ENCODE measurements around the gene DPYSL4. TPM values are rescaled to one million over a fixed set of nuclear protein-coding genes. Genes with fewer than 3 reads are reported as not detected.

Gene DPYSL4
- total RNA-seq, 1 donor from 2014 or later: 26.1 TPM

DNA sequence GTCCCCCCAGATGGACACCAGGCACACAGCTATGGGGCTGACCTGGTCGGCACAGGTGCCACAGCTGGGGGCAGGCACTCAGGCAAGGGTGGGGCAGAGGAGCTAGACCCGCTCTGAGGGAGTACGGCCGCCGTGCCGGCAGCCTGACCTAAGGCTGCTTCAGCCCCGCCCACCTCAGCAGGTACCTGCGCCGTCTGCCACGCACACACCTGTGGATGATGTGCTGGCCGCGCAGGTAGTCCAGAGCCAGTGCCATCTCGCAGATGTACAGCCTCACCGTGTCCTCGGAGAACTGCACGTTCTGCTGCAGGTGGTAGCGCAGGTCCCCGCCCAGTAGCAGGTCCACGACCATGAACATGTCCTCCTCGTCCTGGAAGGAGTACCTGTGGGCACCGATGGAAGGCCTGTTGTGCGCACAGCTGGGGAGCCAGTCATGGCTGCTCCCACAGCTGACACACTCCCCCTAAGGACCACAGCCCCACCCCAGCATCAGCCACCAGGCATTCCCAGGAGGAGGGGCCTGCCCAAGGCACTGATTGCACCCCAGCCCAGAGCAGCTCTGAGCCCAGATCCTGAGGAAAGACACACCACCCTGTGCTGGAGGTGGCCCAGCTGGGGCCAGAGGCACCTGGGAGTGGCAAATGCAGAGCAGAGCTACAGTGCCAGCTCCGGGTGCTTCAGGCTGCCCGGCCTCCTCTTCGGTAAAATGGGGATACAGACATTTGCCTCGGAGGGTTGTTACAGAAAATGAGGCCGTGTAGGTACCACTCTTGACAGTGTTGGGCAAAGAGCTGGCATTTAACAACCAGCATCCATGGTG, 40.0 kb downstream of the DPYSL4 start:
- H3K9me3 Mint-ChIP-seq (ENCODE audit: unreplicated experiment): no peaks in the 10 kb centered on the region
- DNase-seq (ENCODE audit: low read depth) (no peak), FAIRE-seq (no peak)
- no peak overlapping the region for H3K4me2 ChIP-seq (ENCODE audit: low read length)
- no peak overlapping the region for H3K9ac ChIP-seq (ENCODE audit: low read length)
- no peaks in the 10 kb centered on the region for H3K79me2 ChIP-seq (ENCODE audit: insufficient read depth, low read length)
- no peaks in the 10 kb centered on the region for H3K9me3 ChIP-seq (ENCODE audit: insufficient read depth, low read depth, low read length)
- peaks cover 4% of the 10 kb centered on the region for H3K36me3 Mint-ChIP-seq (ENCODE audit: low read depth, unreplicated experiment)
- no peak overlapping the region for H2AFZ ChIP-seq (ENCODE audit: low read depth, low read length)
- no peaks in the 10 kb centered on the region for H4K20me1 ChIP-seq (ENCODE audit: insufficient read depth, low read length)
- H3K27ac ChIP-seq (ENCODE audit: low read depth, low read length): no peak overlapping the region
- H3K4me3 Mint-ChIP-seq (ENCODE audit: unreplicated experiment): no peak overlapping the region
- no peak overlapping the region for H3K4me3 ChIP-seq (ENCODE audit: insufficient read depth, low read depth, low read length)
- H3K36me3 ChIP-seq (ENCODE audit: insufficient read depth, low read length): no peaks in the 10 kb centered on the region
- H3K27me3 Mint-ChIP-seq (ENCODE audit: low read depth, unreplicated experiment): peaks cover 6% of the 10 kb centered on the region
- H3K27ac Mint-ChIP-seq (ENCODE audit: unreplicated experiment): no peak overlapping the region
- no peaks in the 10 kb centered on the region for H3K27me3 ChIP-seq (ENCODE audit: insufficient read depth, low read length)
- TF ChIP-seq CTCF (IDR thresholded peaks at IDR 0.05; ENCODE audit: insufficient read depth, low read depth, low read length) (no peak), EZH2 (IDR thresholded peaks at IDR 0.05; ENCODE audit: insufficient read depth, low read length) (no peak)
- H3K4me1 Mint-ChIP-seq (ENCODE audit: low read depth, unreplicated experiment): peaks cover 2% of the 10 kb centered on the region
- H3K4me1 ChIP-seq (ENCODE audit: insufficient read depth, low read length): no peaks in the 10 kb centered on the region

- H4K20me1 ChIP-seq (ENCODE audit: insufficient read depth, low read length): no peaks in the 10 kb centered on the region
- no peak overlapping the region for H3K27ac ChIP-seq (ENCODE audit: low read depth, low read length)
- no peaks in the 10 kb centered on the region for H3K9me3 Mint-ChIP-seq (ENCODE audit: unreplicated experiment)
- H3K36me3 ChIP-seq (ENCODE audit: insufficient read depth, low read length): no peaks in the 10 kb centered on the region
- no peak overlapping the region for H2AFZ ChIP-seq (ENCODE audit: low read depth, low read length)
- H3K4me1 Mint-ChIP-seq (ENCODE audit: low read depth, unreplicated experiment): peaks cover 2% of the 10 kb centered on the region
- no peak overlapping the region for H3K27ac Mint-ChIP-seq (ENCODE audit: unreplicated experiment)
- TF ChIP-seq CTCF (IDR thresholded peaks at IDR 0.05; ENCODE audit: insufficient read depth, low read depth, low read length) (no peak), EZH2 (IDR thresholded peaks at IDR 0.05; ENCODE audit: insufficient read depth, low read length) (no peak)
- H3K4me1 ChIP-seq (ENCODE audit: insufficient read depth, low read length): no peaks in the 10 kb centered on the region
- H3K36me3 Mint-ChIP-seq (ENCODE audit: low read depth, unreplicated experiment): peaks cover 3% of the 10 kb centered on the region
- H3K9me3 ChIP-seq (ENCODE audit: insufficient read depth, low read depth, low read length): no peaks in the 10 kb centered on the region
- H3K79me2 ChIP-seq (ENCODE audit: insufficient read depth, low read length): no peaks in the 10 kb centered on the region
- peaks cover 13% of the 10 kb centered on the region for H3K27me3 Mint-ChIP-seq (ENCODE audit: low read depth, unreplicated experiment)
- no peak overlapping the region for H3K4me3 Mint-ChIP-seq (ENCODE audit: unreplicated experiment)
- no peak overlapping the region for H3K4me2 ChIP-seq (ENCODE audit: low read length)
- DNase-seq (ENCODE audit: low read depth) (no peak), FAIRE-seq (no peak)
- no peaks in the 10 kb centered on the region for H3K27me3 ChIP-seq (ENCODE audit: insufficient read depth, low read length)
- H3K9ac ChIP-seq (ENCODE audit: low read length): no peak overlapping the region
- H3K4me3 ChIP-seq (ENCODE audit: insufficient read depth, low read depth, low read length): no peak overlapping the region
Observed at GRCh38 chr10:132227851-132228390, 41.2 kb downstream of the DPYSL4 start.

DNA sequence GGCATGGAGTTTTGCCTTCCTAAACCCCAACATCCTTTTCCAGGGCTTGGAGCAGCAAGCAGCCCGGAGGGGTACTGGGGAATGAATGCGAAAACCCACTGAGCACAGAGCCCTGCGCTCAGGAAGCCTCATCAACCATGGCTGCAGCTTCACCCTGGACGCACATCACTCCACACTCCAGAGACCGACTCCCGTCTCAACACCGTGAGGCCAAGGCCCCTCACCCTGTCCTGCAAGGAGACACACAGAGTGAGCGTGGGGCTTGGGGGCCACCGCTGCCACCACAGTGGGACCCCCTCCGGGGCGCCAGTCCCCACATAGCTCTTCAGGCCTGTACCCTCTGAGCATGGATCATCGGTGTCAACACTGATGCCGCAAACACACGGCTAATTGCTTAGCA, 41.9 kb downstream of the DPYSL4 start:
- no peaks in the 10 kb centered on the region for H3K9me3 Mint-ChIP-seq (ENCODE audit: unreplicated experiment)
- Histone ChIP-seq H3K27ac (ENCODE audit: low read depth, low read length) (no peak overlapping the region), H3K4me1 (ENCODE audit: insufficient read depth, low read length) (no peaks in the 10 kb centered on the region), H3K4me2 (ENCODE audit: low read length) (no peak overlapping the region), H4K20me1 (ENCODE audit: insufficient read depth, low read length) (no peaks in the 10 kb centered on the region), H3K36me3 (ENCODE audit: insufficient read depth, low read length) (no peaks in the 10 kb centered on the region), H3K27me3 (ENCODE audit: insufficient read depth, low read length) (no peaks in the 10 kb centered on the region), H2AFZ (ENCODE audit: low read depth, low read length) (no peak overlapping the region), H3K9ac (ENCODE audit: low read length) (no peak overlapping the region), H3K79me2 (ENCODE audit: insufficient read depth, low read length) (no peaks in the 10 kb centered on the region), H3K4me3 (ENCODE audit: insufficient read depth, low read depth, low read length) (no peak overlapping the region), H3K9me3 (ENCODE audit: insufficient read depth, low read depth, low read length) (no peaks in the 10 kb centered on the region)
- FAIRE-seq (no peak), DNase-seq (ENCODE audit: low read depth) (no peak)
- no peak for TF ChIP-seq CTCF (IDR thresholded peaks at IDR 0.05; ENCODE audit: insufficient read depth, low read depth, low read length)
- TF ChIP-seq EZH2 (IDR thresholded peaks at IDR 0.05; ENCODE audit: insufficient read depth, low read length): no peak
- peaks cover 3% of the 10 kb centered on the region for H3K36me3 Mint-ChIP-seq (ENCODE audit: low read depth, unreplicated experiment)
- H3K27me3 Mint-ChIP-seq (ENCODE audit: low read depth, unreplicated experiment): peaks cover 13% of the 10 kb centered on the region
- peaks cover 2% of the 10 kb centered on the region for H3K4me1 Mint-ChIP-seq (ENCODE audit: low read depth, unreplicated experiment)
- no peak overlapping the region for H3K4me3 Mint-ChIP-seq (ENCODE audit: unreplicated experiment)
- no peak overlapping the region for H3K27ac Mint-ChIP-seq (ENCODE audit: unreplicated experiment)

All from astrocyte (in vitro differentiated cells and primary cell).